H1 (cell line): ENCODE data around the gene CDK9. TPM values are rescaled to one million over a fixed set of nuclear protein-coding genes. Genes with fewer than 3 reads are reported as not detected.

Source experiments
- CTCF ChIA-PET: fragments of 300-600 bp; sonication (Branson Sonifier 250); formaldehyde crosslinking; loops from one replicate; lab custom pipeline; 2021; ENCODE audit not compliant: partially characterized antibody; lab: Charles Lee
- POLR2A ChIA-PET: fragments of 300-600 bp; sonication (Branson Sonifier 250); formaldehyde crosslinking; loops from one replicate; lab custom pipeline; 2021; ENCODE audit warnings: inconsistent platforms; ENCODE audit not compliant: partially characterized antibody; lab: Charles Lee
- DNase-seq, 2 experiments: peaks; one replicate each; pipeline versions ENCODE4 v3.0.0 to v3.0.0-alpha.2; 2010 to 2022; ENCODE audit warnings: low spot score in 2 of 2, low read depth in 1 of 2, mixed read lengths in 1 of 2
- FAIRE-seq: peaks from 2 replicates; lab custom pipeline; 2011; peaks lifted over from hg19 to GRCh38; lab: Jason Lieb, UNC
- H2AFZ ChIP-seq: 2 replicates; pipeline ENCODE4 v1.8.1; 2012; ENCODE audit warnings: low read length, inconsistent platforms
- H2AK5ac ChIP-seq: 2 replicates; pipeline ENCODE4 v1.6.1; 2013; ENCODE audit warnings: low read depth, low read length
- H2BK120ac ChIP-seq: replicated peaks from 2 replicates; pipeline ENCODE3; 2013; ENCODE audit warnings: low read depth, low read length, inconsistent platforms
- H2BK12ac ChIP-seq: 2 replicates; pipeline ENCODE4 v1.6.1; 2013; ENCODE audit warnings: low read depth, low read length
- H2BK15ac ChIP-seq: 2 replicates; pipeline ENCODE4 v1.6.1; 2013; ENCODE audit warnings: low read length
- H2BK20ac ChIP-seq: 2 replicates; pipeline ENCODE4 v1.6.1; 2013; ENCODE audit warnings: low read length
- H2BK5ac ChIP-seq: 2 replicates; pipeline ENCODE4 v1.6.1; 2013; ENCODE audit warnings: low read depth, low read length
- H3K14ac ChIP-seq: 2 replicates; pipeline ENCODE4 v1.6.1; 2013; ENCODE audit warnings: inconsistent platforms; ENCODE audit not compliant: insufficient read length
- H3K18ac ChIP-seq: 2 replicates; pipeline ENCODE4 v1.6.1; 2013; ENCODE audit warnings: low read length; ENCODE audit errors: extremely low read depth
- H3K23ac ChIP-seq: 2 replicates; pipeline ENCODE4 v1.6.1; 2013; ENCODE audit warnings: inconsistent platforms; ENCODE audit not compliant: insufficient read length
- H3K23me2 ChIP-seq: 2 replicates; pipeline ENCODE4 v1.6.1; 2013; ENCODE audit warnings: low read depth, low read length
- H3K27ac ChIP-seq: 2 replicates; pipeline ENCODE4 v1.6.1; 2011; ENCODE audit warnings: low read depth, low read length, inconsistent platforms
- H3K27me3 ChIP-seq, 4 experiments: replicated peaks in 1 of 4; 1 replicate in 1 of 4; 2 replicates in 3 of 4; pipeline versions ENCODE4 v1.6.1 to v1.8.1; 2011 to 2013; ENCODE audit warnings: low read length in 3 of 4, mild to moderate bottlenecking in 3 of 4, inconsistent platforms in 2 of 4, mixed read lengths in 2 of 4, moderate library complexity in 1 of 4; ENCODE audit not compliant: control insufficient read depth in 3 of 4, insufficient read depth in 3 of 4; ENCODE audit errors: extremely low read depth in 1 of 4
- H3K36me3 ChIP-seq, 4 experiments: 2 replicates each; pipeline versions ENCODE4 v1.6.1 to v1.8.1; 2011 to 2013; ENCODE audit warnings: mild to moderate bottlenecking in 4 of 4, low read length in 3 of 4, moderate library complexity in 2 of 4, control low read depth in 1 of 4, inconsistent platforms in 1 of 4; ENCODE audit not compliant: insufficient read depth in 4 of 4, control insufficient read depth in 2 of 4
- H3K4ac ChIP-seq: replicated peaks from 2 replicates; pipeline ENCODE3; 2013; ENCODE audit warnings: low read length, low read depth, mixed read lengths, inconsistent platforms; ENCODE audit not compliant: insufficient read length
- H3K4me1 ChIP-seq, 4 experiments: replicated peaks in 1 of 4; 1 replicate in 1 of 4; 2 replicates in 3 of 4; pipeline versions ENCODE4 v1.6.1 to v1.8.1; 2011 to 2013; ENCODE audit warnings: low read length in 3 of 4, inconsistent platforms in 2 of 4, mixed read lengths in 1 of 4; ENCODE audit not compliant: insufficient read depth in 4 of 4, control insufficient read depth in 3 of 4
- H3K4me2 ChIP-seq, 2 experiments: 2 replicates each; pipeline versions ENCODE4 v1.6.1 to v1.8.1; 2011 to 2013; ENCODE audit warnings: low read depth in 2 of 2, low read length in 2 of 2, control low read depth in 1 of 2, inconsistent platforms in 1 of 2, mild to moderate bottlenecking in 1 of 2; ENCODE audit not compliant: insufficient read depth in 1 of 2
- H3K4me3 ChIP-seq, 4 experiments: fragments of 200-600, 300-600 bp in 1 of 4; sonication (generic), shearing (Covaris generic), sonication (Bioruptor Twin) in 1 of 4; 2 replicates each; pipeline versions ENCODE4 v1.5.1 to v1.8.1; 2011 to 2016; ENCODE audit warnings: low read length in 4 of 4, low read depth in 3 of 4, control low read depth in 2 of 4, inconsistent platforms in 2 of 4, mild to moderate bottlenecking in 2 of 4, mixed read lengths in 1 of 4, moderate library complexity in 1 of 4; ENCODE audit not compliant: insufficient read depth in 2 of 4; ENCODE audit errors: extremely low read depth in 1 of 4
- H3K56ac ChIP-seq: replicated peaks from 2 replicates; pipeline ENCODE3; 2013; ENCODE audit warnings: low read depth, mild to moderate bottlenecking, mixed read lengths, low read length, inconsistent platforms; ENCODE audit not compliant: insufficient read length
- H3K79me1 ChIP-seq: 2 replicates; pipeline ENCODE4 v1.6.1; 2013; ENCODE audit warnings: low read depth, low read length, control low read depth
- H3K79me2 ChIP-seq, 2 experiments: 2 replicates each; pipeline versions ENCODE4 v1.6.1 to v1.8.1; 2012 to 2013; ENCODE audit warnings: low read length in 2 of 2, mild to moderate bottlenecking in 2 of 2, inconsistent platforms in 1 of 2; ENCODE audit not compliant: insufficient read depth in 2 of 2, control insufficient read depth in 1 of 2
- H3K9ac ChIP-seq, 4 experiments: replicated peaks in 1 of 4; 1 replicate in 1 of 4; 2 replicates in 3 of 4; pipeline versions ENCODE4 v1.6.1 to v1.8.1; 2011 to 2013; ENCODE audit warnings: low read depth in 3 of 4, low read length in 3 of 4, control low read depth in 2 of 4, mild to moderate bottlenecking in 2 of 4, moderate library complexity in 2 of 4, inconsistent platforms in 1 of 4; ENCODE audit errors: extremely low read depth in 1 of 4
- H3K9me3 ChIP-seq, 2 experiments: 2 replicates each; pipeline versions ENCODE4 v1.6.1 to v1.8.1; 2012 to 2013; ENCODE audit warnings: mild to moderate bottlenecking in 2 of 2, moderate library complexity in 2 of 2, control low read depth in 1 of 2, inconsistent platforms in 1 of 2, low read depth in 1 of 2, low read length in 1 of 2, mixed read lengths in 1 of 2; ENCODE audit not compliant: insufficient read depth in 2 of 2
- H4K20me1 ChIP-seq, 2 experiments: replicated peaks in 1 of 2; 2 replicates each; pipeline versions ENCODE3 to v1.8.1; 2011 to 2013; ENCODE audit warnings: inconsistent platforms in 2 of 2, low read length in 2 of 2, mild to moderate bottlenecking in 1 of 2; ENCODE audit not compliant: insufficient read depth in 2 of 2, control insufficient read depth in 1 of 2
- H4K5ac ChIP-seq: 2 replicates; pipeline ENCODE4 v1.6.1; 2013; ENCODE audit warnings: low read length, low read depth, mixed read lengths, inconsistent platforms; ENCODE audit not compliant: insufficient read length
- H4K8ac ChIP-seq: 2 replicates; pipeline ENCODE4 v1.8.0; 2013; ENCODE audit warnings: mild to moderate bottlenecking, moderate library complexity, low read length, inconsistent platforms; ENCODE audit not compliant: insufficient read depth; ENCODE audit errors: extremely low read depth
- H4K91ac ChIP-seq: replicated peaks from 2 replicates; pipeline ENCODE3; 2013; ENCODE audit warnings: low read length, mixed read lengths, inconsistent platforms; ENCODE audit not compliant: insufficient read length
- CTBP2 ChIP-seq: IDR thresholded peaks from 2 replicates; pipeline ENCODE4 v1.7.0; 2011; ENCODE audit warnings: borderline replicate concordance, mild to moderate bottlenecking, moderate library complexity, mixed read lengths, low read length; ENCODE audit not compliant: insufficient read depth, insufficient read length
- MAX ChIP-seq: IDR thresholded peaks from 2 replicates; pipeline ENCODE4 v1.6.1; 2012; ENCODE audit warnings: inconsistent platforms
- POLR2A ChIP-seq, 2 experiments: IDR thresholded peaks; 1 replicate in 1 of 2; 2 replicates in 1 of 2; pipeline ENCODE4 v1.6.1; 2011; ENCODE audit warnings: low read depth in 2 of 2, low read length in 2 of 2, mild to moderate bottlenecking in 2 of 2; ENCODE audit errors: control extremely low read depth in 1 of 2
- RAD21 ChIP-seq, 2 experiments: IDR thresholded peaks in 1 of 2; conservative IDR thresholded peaks in 1 of 2; 2 replicates each; pipeline ENCODE4 v1.6.1; 2011; ENCODE audit warnings: low read depth in 2 of 2, low read length in 2 of 2, improper control_type of control experiment in 1 of 2, inconsistent platforms in 1 of 2, mild to moderate bottlenecking in 1 of 2, moderate library complexity in 1 of 2
- WGBS, 2 experiments: shearing (Covaris generic) in 1 of 2; methylation state at CpG; one replicate each; pipeline versions ENCODE4 v1.1.6 to v1.1.7; 2013 to 2015; ENCODE audit warnings: low lambda C conversion rate in 2 of 2, mixed read lengths in 2 of 2, inconsistent platforms in 1 of 2, low coverage in 1 of 2, missing lambda C conversion rate in 1 of 2; ENCODE audit not compliant: insufficient replicate concordance in 2 of 2, insufficient coverage in 1 of 2, insufficient read length in 1 of 2; ENCODE audit errors: extremely low coverage in 1 of 2, missing lambda C conversion rate in 1 of 2; 5-methylcytosine and 5-hydroxymethylcytosine counted together
- polyA plus RNA-seq, 7 experiments: library from polyadenylated mRNA; depleted of rRNA in 3 of 7; stranded (reverse) in 5 of 7; unstranded in 2 of 7; fragments of >200 nt in 5 of 7; fragments of 200-250 nt in 2 of 7; gene quantifications; 1 replicate in 5 of 7; 2 replicates in 1 of 7; 4 replicates in 1 of 7; pipeline versions ENCODE4 v1.2.1 to v1.2.3, GENCODE V29; 2011 to 2013; ENCODE audit warnings: missing spikeins in 2 of 7, mixed read lengths in 2 of 7
- total RNA-seq: library from RNA; stranded (reverse); fragmentation: NEBNext Ultra II Directional; extraction: Animal tissue kit (Norgen Biotek cat#: 25700); gene quantifications from 2 replicates; pipeline ENCODE4 v1.2.1, GENCODE V29; 2021

The CDK9 gene
- total and polyA plus RNA-seq, 2 of the 8 experiments (the other 6 are each of a cell fraction or from before 2014, with no cell fraction given), result 69.1 to 87.5 TPM

- no peaks in the 10 kb centered on the region for H3K27me3 ChIP-seq
- DNase-seq (no peak), FAIRE-seq (no peak)
- H2AK5ac ChIP-seq, result no peak overlapping the region
- peak overlapping the region in 1 of 4 experiments; percentile 6; a peak in 1 of 7 replicates for H3K9ac ChIP-seq
- 84% methylated on average over 3 of the region's 3 CpGs; no CpG with 5 or more reads in 1 of the 2 experiments for WGBS, 2 experiments
- H4K5ac ChIP-seq, result no peak overlapping the region
- TF ChIP-seq RAD21 (IDR thresholded peaks at IDR 0.05 in 1 of 2, conservative IDR thresholded peaks at IDR 0.05 in 1 of 2; ENCODE audit: low read depth in 2 of 2, low read length in 2 of 2) (no peak), MAX (no peak), POLR2A (IDR thresholded peaks at IDR 0.05; ENCODE audit: control extremely low read depth in 1 of 2, low read depth in 2 of 2, low read length in 2 of 2) (no peak), CTBP2 (no peak)
- H3K4ac ChIP-seq, result no peak overlapping the region
- no peak overlapping the region for H2BK5ac ChIP-seq
- H3K23ac ChIP-seq, result no peak overlapping the region
- H3K4me1 ChIP-seq, result peaks cover 2 to 19% (median 11%) of the 10 kb centered on the region in 4 experiments
- no peak overlapping the region for H2AFZ ChIP-seq
- H2BK120ac ChIP-seq, result no peak overlapping the region
- H3K27ac ChIP-seq, result no peak overlapping the region
- H2BK12ac ChIP-seq, result no peak overlapping the region
- no peak overlapping the region for H4K91ac ChIP-seq
- H3K23me2 ChIP-seq, result no peaks in the 10 kb centered on the region; the same call in 1 of the 2 replicates
- H2BK15ac ChIP-seq, result no peak overlapping the region; the same call in 1 of the 2 replicates
- no peak overlapping the region for H3K4me2 ChIP-seq
- H2BK20ac ChIP-seq, result no peak overlapping the region
- no peaks in the 10 kb centered on the region for H3K36me3 ChIP-seq
- POLR2A ChIA-PET, result interaction anchor here (0.6 to 1.8 kb wide), 8 partner anchors 11 to 322 kb away, joined by 3 to 5 read pairs (median 3); partner anchors contain the start of genes CDK9, LRSAM1 and RPL12
- H3K14ac ChIP-seq, result no peak overlapping the region
- CTCF ChIA-PET, result interaction anchor here (1.9 to 14.6 kb wide), 3 partner anchors 9 to 39 kb away, joined by 6 to 227 read pairs (median 10); partner anchors contain the start of genes CDK9, SH2D3C and TOR2A
- H3K79me1 ChIP-seq, result no peaks in the 10 kb centered on the region
- H3K4me3 ChIP-seq, result no peak overlapping the region
- H3K18ac ChIP-seq, result no peak overlapping the region
- no peaks in the 10 kb centered on the region for H4K20me1 ChIP-seq
- H4K8ac ChIP-seq, result no peak overlapping the region
- no peak overlapping the region for H3K56ac ChIP-seq
- no peaks in the 10 kb centered on the region for H3K9me3 ChIP-seq
- H3K79me2 ChIP-seq, result no peaks in the 10 kb centered on the region
Measured at GRCh38 chr9:127773272-127773671, 12.6 kb upstream of the CDK9 start.
